Colonic mucosa (tissue), 4 donors: ENCODE measurements around the gene KAZALD1. TPM values are rescaled to one million over a fixed set of nuclear protein-coding genes. Genes with fewer than 3 reads are reported as not detected.

Source experiments
- DNase-seq: peaks from one replicate; pipeline ENCODE4 v3.0.0-alpha.2; 2020
- H3K27ac ChIP-seq: fragments of 200-600 bp; one replicate; pipeline ENCODE4 v1.8.0; 2021
- H3K27me3 ChIP-seq: fragments of 200-600 bp; one replicate; pipeline ENCODE4 v1.8.0; 2021
- H3K36me3 ChIP-seq: fragments of 200-600 bp; one replicate; pipeline ENCODE4 v1.8.0; 2021
- H3K4me1 ChIP-seq: fragments of 200-600 bp; one replicate; pipeline ENCODE4 v1.8.0; 2021; ENCODE audit warnings: mild to moderate bottlenecking
- H3K4me3 ChIP-seq: fragments of 200-600 bp; one replicate; pipeline ENCODE4 v1.8.0; 2021
- H3K9ac ChIP-seq, 2 donors: one replicate each; pipeline ENCODE4 v1.7.0; 2013; ENCODE audit warnings: control low read depth in 2 of 2, low read depth in 2 of 2, low read length in 2 of 2
- H3K9me3 ChIP-seq: fragments of 200-600 bp; one replicate; pipeline ENCODE4 v1.8.0; 2021
- CTCF ChIP-seq: fragments of 200-600 bp; IDR thresholded peaks from one replicate; pipeline ENCODE4 v1.8.0; 2022; ENCODE audit warnings: antibody characterized with exemption, mild to moderate bottlenecking
- intact Hi-C: fragments of 100-400 bp; cut with DNase I; formaldehyde crosslinking; loops from one replicate; pipeline ENCODE4 v1.14.1; 2022
- total RNA-seq, 2 donors: library from RNA; stranded (reverse); fragmentation: NEBNext Ultra II Directional in 1 of 2; extraction: Animal tissue kit (Norgen Biotek cat#: 25700) in 1 of 2; gene quantifications; one replicate each; pipeline ENCODE4 v1.2.1, GENCODE V29; 2021
- donor health status: healthy.
- donor health status: DM: no; HTN: no; CAD: no.
- donor health status: DM: no; HTN: no; CAD: no.

Gene KAZALD1
- total RNA-seq, 2 donors from 2014 or later, result 11.5 to 32.4 TPM

- DNase-seq, result no peak
- no peak for TF ChIP-seq CTCF
- Histone ChIP-seq H3K9ac (no peak overlapping the region), H3K4me3 (no peak overlapping the region), H3K9me3 (no peaks in the 10 kb centered on the region), H3K27me3 (no peaks in the 10 kb centered on the region), H3K4me1 (no peaks in the 10 kb centered on the region), H3K27ac (no peak overlapping the region), H3K36me3 (no peaks in the 10 kb centered on the region)
- intact Hi-C loops, result loop anchor here (10.0 kb wide), 1 partner anchor 89 kb away; no protein-coding TSS in a partner anchor
Observed at GRCh38 chr10:101055411-101055810, 6.4 kb upstream of the KAZALD1 start.

GRCh38 chr10:101056365-101057151 lies 5.2 kb upstream of the KAZALD1 start:
- Histone ChIP-seq H3K27ac (no peak overlapping the region), H3K4me1 (no peaks in the 10 kb centered on the region), H3K4me3 (no peak overlapping the region), H3K9me3 (no peaks in the 10 kb centered on the region), H3K9ac (no peak overlapping the region), H3K27me3 (no peaks in the 10 kb centered on the region), H3K36me3 (no peaks in the 10 kb centered on the region)
- DNase-seq, result no peak
- intact Hi-C loops, result loop anchor here (10.0 kb wide), 1 partner anchor 88 kb away; no protein-coding TSS in a partner anchor
- no peak for TF ChIP-seq CTCF

- peak; percentile 97 for DNase-seq
- H3K9me3 ChIP-seq, result no peaks in the 10 kb centered on the region
- H3K27me3 ChIP-seq, result peaks cover 9% of the 10 kb centered on the region
- peak overlapping the region; percentile 94 for H3K27ac ChIP-seq
- TF ChIP-seq CTCF, result peak; percentile 82
- H3K4me3 ChIP-seq, result peak overlapping the region; percentile 60
- H3K36me3 ChIP-seq, result no peaks in the 10 kb centered on the region
- peak overlapping the region; percentile 85 to 96 for H3K9ac ChIP-seq
- H3K4me1 ChIP-seq, result peaks cover 19% of the 10 kb centered on the region
- intact Hi-C loops, result no loop called here
Observed at GRCh38 chr10:101060036-101060950, 1.5 kb upstream of the KAZALD1 start.

- peak overlapping the region; percentile 85 to 96 for H3K9ac ChIP-seq
- DNase-seq, result peak; percentile 99
- no peaks in the 10 kb centered on the region for H3K36me3 ChIP-seq
- peaks cover 9% of the 10 kb centered on the region for H3K27me3 ChIP-seq
- peaks cover 27% of the 10 kb centered on the region for H3K4me1 ChIP-seq
- intact Hi-C loops, result no loop called here
- peak overlapping the region; percentile 60 for H3K4me3 ChIP-seq
- H3K9me3 ChIP-seq, result no peaks in the 10 kb centered on the region
- no peak for TF ChIP-seq CTCF
- H3K27ac ChIP-seq, result peak overlapping the region; percentile 94
Observed at GRCh38 chr10:101060951-101061623, 702 bp upstream of the KAZALD1 start.
